Pancreas (tissue), 10 donors: ENCODE results near the gene CHCHD3. TPM values are rescaled to one million over a fixed set of nuclear protein-coding genes. Genes with fewer than 3 reads are reported as not detected.

ENCODE experiments used
- ATAC-seq, 4 donors: fragments of 200-7000 bp; cut with Tn5 transposase; one replicate each; pipeline versions ENCODE4 v1.8.0 to v1.9.1; 2020; ENCODE audit warnings: mild to moderate bottlenecking in 4 of 4, moderate library complexity in 4 of 4
- DNase-seq, 6 donors: peaks; one replicate each; pipeline ENCODE4 v3.0.0-alpha.2; 2020
- FAIRE-seq: peaks from 2 replicates; lab custom pipeline; 2012; peaks lifted over from hg19 to GRCh38; lab: Jason Lieb, UNC
- H3K27ac ChIP-seq, 4 donors: fragments of 200-600 bp; sonication (generic); 1 replicate in 3 of 4; 2 replicates in 1 of 4; pipeline versions ENCODE4 v1.5.0 to v1.8.0; 2020
- H3K27me3 ChIP-seq, 4 donors: fragments of 200-600 bp; one replicate each; pipeline ENCODE4 v1.8.0; 2021
- H3K36me3 ChIP-seq, 3 donors: fragments of 200-600 bp; sonication (generic) in 1 of 3; one replicate each; pipeline versions ENCODE4 v1.5.0 to v1.8.0; 2020 to 2021
- H3K4me1 ChIP-seq, 3 donors: fragments of 200-600 bp; one replicate each; pipeline ENCODE4 v1.8.0; 2021
- H3K4me3 ChIP-seq, 4 donors: fragments of 200-600 bp; sonication (generic) in 2 of 4; one replicate each; pipeline versions ENCODE4 v1.5.0 to v1.8.0; 2020 to 2021
- H3K9me3 ChIP-seq, 4 donors: fragments of 200-600 bp; one replicate each; pipeline ENCODE4 v1.8.0; 2021
- CTCF ChIP-seq, 4 donors: fragments of 200-600 bp; sonication (generic) in 3 of 4; IDR thresholded peaks; one replicate each; pipeline versions ENCODE4 v1.5.0 to v1.8.0; 2021; ENCODE audit warnings: antibody characterized with exemption in 4 of 4
- WGBS, 2 donors: extraction: QIAGEN DNeasy Blood & Tissue Kit; methylation state at CpG; one replicate each; pipeline ENCODE4 v1.1.7; 2013; 5-methylcytosine and 5-hydroxymethylcytosine counted together
- intact Hi-C, 3 donors: fragments of 100-400 bp; cut with DNase I; formaldehyde crosslinking; loops; one replicate each; pipeline versions ENCODE4 v1.11.1 to v1.14.2; 2022
- polyA plus RNA-seq, 2 donors: library from polyadenylated mRNA; stranded (reverse); fragments of 200-250 nt; gene quantifications; one replicate each; pipeline ENCODE4 v1.2.3, GENCODE V29; 2013
- total RNA-seq, 6 donors: library from RNA; stranded (reverse); fragmentation: NEBNext Ultra II Directional in 4 of 6; extraction: Animal tissue kit (Norgen Biotek cat#: 25700) in 4 of 6; gene quantifications; one replicate each; pipeline versions ENCODE4 v1.2.1 to v1.2.4, GENCODE V29; 2021 to 2023
- donor health status: healthy with polysubstance abuse.
- donor health status: DM: no; HTN: no; CAD: no; lungs with moderate emphysema.
- donor health status: DM: no; HTN: no; CAD: no.
- donor health status: control.
- donor health status: control.
- donor health status: Bipolar disorder and iron deficiency.
- donor health status: DM: yes; HTN: yes; CAD: no.
- donor health status: DM: no; HTN: no; CAD: no.
- donor health status: DM: no; HTN: no; CAD: no.
- donor health status: DM: yes; HTN: yes; CAD: no.

Gene CHCHD3
- total and polyA plus RNA-seq, 8 donors: 7.9 to 23.2 (median 19.3) TPM

- no peak for TF ChIP-seq CTCF (IDR thresholded peaks at IDR 0.05)
- Histone ChIP-seq H3K4me1 (no peaks in the 10 kb centered on the region), H3K4me3 (no peak overlapping the region), H3K9me3 (no peaks in the 10 kb centered on the region), H3K27ac (no peak overlapping the region), H3K27me3 (no peaks in the 10 kb centered on the region), H3K36me3 (no peaks in the 10 kb centered on the region)
- intact Hi-C loops: no loop called here
- WGBS, 2 donors: 83 to 85% methylated on average over 7 of the region's 7 CpGs
- FAIRE-seq (no peak), DNase-seq (no peak), ATAC-seq (no peak)
Observed at GRCh38 chr7:133121175-133121844, 39.4 kb upstream of the CHCHD3 start.

GRCh38 chr7:133119067-133119466, 37.2 kb upstream of the CHCHD3 start:
- no peak for FAIRE-seq
- no peak for DNase-seq
- Histone ChIP-seq H3K27ac (no peak overlapping the region), H3K4me1 (no peaks in the 10 kb centered on the region), H3K36me3 (no peaks in the 10 kb centered on the region), H3K27me3 (no peaks in the 10 kb centered on the region), H3K4me3 (no peak overlapping the region), H3K9me3 (no peaks in the 10 kb centered on the region)
- TF ChIP-seq CTCF (IDR thresholded peaks at IDR 0.05): no peak
- intact Hi-C loops: no loop called here
- ATAC-seq: no peak

- TF ChIP-seq CTCF (IDR thresholded peaks at IDR 0.05): no peak
- ATAC-seq (no peak), FAIRE-seq (no peak), DNase-seq (no peak)
- H3K36me3 ChIP-seq: no peaks in the 10 kb centered on the region
- no peaks in the 10 kb centered on the region for H3K4me1 ChIP-seq
- intact Hi-C loops: no loop called here
- no peaks in the 10 kb centered on the region for H3K9me3 ChIP-seq
- WGBS, 2 donors: 72 to 77% methylated on average over 5 of the region's 5 CpGs
- H3K27ac ChIP-seq: no peak overlapping the region
- no peak overlapping the region for H3K4me3 ChIP-seq
- H3K27me3 ChIP-seq: no peaks in the 10 kb centered on the region
Observed at GRCh38 chr7:133118261-133118660, 36.4 kb upstream of the CHCHD3 start.

- no peak for DNase-seq
Observed at GRCh38 chr7:133117452-133117851, 35.6 kb upstream of the CHCHD3 start.

More at GRCh38 chr7:133117452-133117851, 35.6 kb upstream of the CHCHD3 start:
- H3K36me3 ChIP-seq: no peaks in the 10 kb centered on the region
- no peak overlapping the region for H3K27ac ChIP-seq
- H3K4me1 ChIP-seq: no peaks in the 10 kb centered on the region
- H3K9me3 ChIP-seq: no peaks in the 10 kb centered on the region
- no peaks in the 10 kb centered on the region for H3K27me3 ChIP-seq
- no peak for TF ChIP-seq CTCF (IDR thresholded peaks at IDR 0.05)
- intact Hi-C loops: no loop called here
- no peak overlapping the region for H3K4me3 ChIP-seq
- FAIRE-seq: no peak
- ATAC-seq: no peak
- 67 to 77% methylated on average over 5 of the region's 5 CpGs for WGBS, 2 donors
